Measurements from ENCODE around the gene EPHA3.
"Not testable (repeated sequence)": the region's sequence is repeated elsewhere in the genome, so short reads cannot be mapped to it uniquely, and the experiment has no call there.

Gene EPHA3

GRCh38 chr3:89332386-89332785, 225.0 kb downstream of the EPHA3 start:
- DNase-seq = no peak
- H3K4me3 Mint-ChIP-seq = no peak overlapping the region
- no peak overlapping the region for H3K27ac Mint-ChIP-seq
- H3K9me3 Mint-ChIP-seq = no peaks in the 10 kb centered on the region
- H3K27me3 Mint-ChIP-seq (ENCODE audit: low read depth, poor library complexity) = no peaks in the 10 kb centered on the region
- H3K36me3 Mint-ChIP-seq (ENCODE audit: low read depth) = no peaks in the 10 kb centered on the region
- TF ChIP-seq, protein P1, sequence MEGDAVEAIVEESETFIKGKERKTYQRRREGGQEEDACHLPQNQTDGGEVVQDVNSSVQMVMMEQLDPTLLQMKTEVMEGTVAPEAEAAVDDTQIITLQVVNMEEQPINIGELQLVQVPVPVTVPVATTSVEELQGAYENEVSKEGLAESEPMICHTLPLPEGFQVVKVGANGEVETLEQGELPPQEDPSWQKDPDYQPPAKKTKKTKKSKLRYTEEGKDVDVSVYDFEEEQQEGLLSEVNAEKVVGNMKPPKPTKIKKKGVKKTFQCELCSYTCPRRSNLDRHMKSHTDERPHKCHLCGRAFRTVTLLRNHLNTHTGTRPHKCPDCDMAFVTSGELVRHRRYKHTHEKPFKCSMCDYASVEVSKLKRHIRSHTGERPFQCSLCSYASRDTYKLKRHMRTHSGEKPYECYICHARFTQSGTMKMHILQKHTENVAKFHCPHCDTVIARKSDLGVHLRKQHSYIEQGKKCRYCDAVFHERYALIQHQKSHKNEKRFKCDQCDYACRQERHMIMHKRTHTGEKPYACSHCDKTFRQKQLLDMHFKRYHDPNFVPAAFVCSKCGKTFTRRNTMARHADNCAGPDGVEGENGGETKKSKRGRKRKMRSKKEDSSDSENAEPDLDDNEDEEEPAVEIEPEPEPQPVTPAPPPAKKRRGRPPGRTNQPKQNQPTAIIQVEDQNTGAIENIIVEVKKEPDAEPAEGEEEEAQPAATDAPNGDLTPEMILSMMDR (IDR thresholded peaks at IDR 0.05) = no peak
- peaks cover 15% of the 10 kb centered on the region for H3K4me1 Mint-ChIP-seq

DNA sequence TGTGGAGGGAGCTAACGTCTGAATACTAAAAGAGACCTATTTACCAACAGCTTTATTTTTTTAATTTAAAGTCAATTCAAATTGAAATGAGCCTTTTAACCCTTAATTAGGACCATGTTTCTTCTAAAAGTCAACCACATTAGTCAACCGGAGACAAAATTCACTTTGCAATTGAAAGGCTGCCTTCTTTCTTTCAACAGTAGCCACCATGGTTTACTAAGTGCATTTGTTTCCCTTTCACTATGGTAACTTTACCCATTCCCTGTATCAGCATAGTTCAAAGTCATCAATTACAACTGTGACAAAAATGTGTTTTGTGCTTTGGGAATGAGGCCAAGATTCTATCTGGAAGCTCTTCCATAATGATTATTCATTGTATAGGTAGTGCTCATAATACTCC, 225.4 kb downstream of the EPHA3 start:
- H3K27ac Mint-ChIP-seq = no peak overlapping the region
- H3K4me1 Mint-ChIP-seq = peaks cover 15% of the 10 kb centered on the region
- no peaks in the 10 kb centered on the region for H3K9me3 Mint-ChIP-seq
- no peaks in the 10 kb centered on the region for H3K36me3 Mint-ChIP-seq (ENCODE audit: low read depth)
- no peak for DNase-seq
- no peaks in the 10 kb centered on the region for H3K27me3 Mint-ChIP-seq (ENCODE audit: low read depth, poor library complexity)
- TF ChIP-seq, protein P1 (IDR thresholded peaks at IDR 0.05) = no peak
- H3K4me3 Mint-ChIP-seq = no peak overlapping the region

GRCh38 chr3:89335693-89336092, 228.3 kb downstream of the EPHA3 start:
- Mint-ChIP-seq H3K27ac (no peak overlapping the region), H3K27me3 (ENCODE audit: low read depth, poor library complexity) (no peaks in the 10 kb centered on the region), H3K4me3 (no peak overlapping the region), H3K4me1 (peaks cover 16% of the 10 kb centered on the region), H3K36me3 (ENCODE audit: low read depth) (no peaks in the 10 kb centered on the region), H3K9me3 (peaks cover 4% of the 10 kb centered on the region)
- DNase-seq = no peak
- TF ChIP-seq, protein P1 (IDR thresholded peaks at IDR 0.05) = no peak

DNA sequence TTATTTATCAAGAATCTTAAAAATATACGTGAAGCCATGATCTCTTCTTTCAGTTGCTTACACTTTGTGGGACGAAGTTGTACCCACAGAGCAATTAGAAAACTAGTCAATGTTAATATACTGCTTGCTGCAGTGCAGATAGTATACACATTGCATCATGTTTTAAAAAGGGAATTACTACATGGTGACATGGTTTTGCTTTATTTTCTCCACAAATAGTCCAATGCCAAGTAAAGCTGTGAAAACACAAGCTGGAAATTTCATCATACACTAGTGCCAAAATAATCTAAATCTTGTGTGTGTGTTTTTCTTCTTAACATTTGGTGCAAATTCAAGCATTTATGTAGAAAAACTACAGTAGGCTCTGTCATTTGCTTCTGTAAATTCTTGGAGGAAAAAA, 233.0 kb downstream of the EPHA3 start:
- peaks cover 7% of the 10 kb centered on the region for H3K9me3 Mint-ChIP-seq
- peaks cover 14% of the 10 kb centered on the region for H3K4me1 Mint-ChIP-seq
- H3K27ac Mint-ChIP-seq = no peak overlapping the region
- TF ChIP-seq, protein P1 (IDR thresholded peaks at IDR 0.05) = no peak
- no peak for DNase-seq
- no peaks in the 10 kb centered on the region for H3K36me3 Mint-ChIP-seq (ENCODE audit: low read depth)
- H3K27me3 Mint-ChIP-seq (ENCODE audit: low read depth, poor library complexity) = no peaks in the 10 kb centered on the region
- H3K4me3 Mint-ChIP-seq = no peak overlapping the region

- peaks cover 4% of the 10 kb centered on the region for H3K9me3 Mint-ChIP-seq
- peaks cover 14% of the 10 kb centered on the region for H3K4me1 Mint-ChIP-seq
- no peak overlapping the region for H3K4me3 Mint-ChIP-seq
- no peaks in the 10 kb centered on the region for H3K27me3 Mint-ChIP-seq (ENCODE audit: low read depth, poor library complexity)
- TF ChIP-seq, protein P1 (IDR thresholded peaks at IDR 0.05) = no peak
- peak overlapping the region; percentile 37 for H3K27ac Mint-ChIP-seq
- H3K36me3 Mint-ChIP-seq (ENCODE audit: low read depth) = no peaks in the 10 kb centered on the region
- no peak for DNase-seq
Measured at GRCh38 chr3:89344076-89344475, 236.7 kb downstream of the EPHA3 start.

GRCh38 chr3:89350935-89351334, 243.5 kb downstream of the EPHA3 start:
- not testable (repeated sequence) for H3K27me3 Mint-ChIP-seq (ENCODE audit: low read depth, poor library complexity); H3K4me3 Mint-ChIP-seq; H3K4me1 Mint-ChIP-seq; H3K27ac Mint-ChIP-seq; DNase-seq
- H3K36me3 Mint-ChIP-seq (ENCODE audit: low read depth) = peaks cover 11% of the 10 kb centered on the region
- H3K9me3 Mint-ChIP-seq = peaks cover 14% of the 10 kb centered on the region
